ENCODE results near the gene SLC27A1. TPM values are rescaled to one million over a fixed set of nuclear protein-coding genes. Genes with fewer than 3 reads are reported as not detected.

Gene SLC27A1
- polyA plus RNA-seq, 4 donors: 10.7 to 24.7 (median 19.1) TPM

Other genes with a start within 250 kb of the SLC27A1 start
- gene OCEL1, start 244.3 kb upstream of the SLC27A1 start, polyA plus RNA-seq (ENCODE audit: insufficient read length in 4 of 4): 10 to 100 TPM; 18.6 to 25.7 (median 23.2) TPM
- 10 to 100 TPM; 35.1 to 64.1 (median 48.9) TPM for gene NR2F6, start 224.6 kb upstream of the SLC27A1 start, polyA plus RNA-seq (ENCODE audit: insufficient read length in 4 of 4)
- gene USHBP1, start 205.8 kb upstream of the SLC27A1 start, polyA plus RNA-seq (ENCODE audit: insufficient read length in 4 of 4): 1 to 10 TPM; 4.8 to 8.0 (median 7.6) TPM
- gene BABAM1, start 203.1 kb upstream of the SLC27A1 start, polyA plus RNA-seq (ENCODE audit: insufficient read length in 4 of 4): 100 to 1,000 TPM in 3 of 4 donors, 10 to 100 TPM in 1; 99.9 to 118 (median 108) TPM
- gene ANKLE1, start 188.6 kb upstream of the SLC27A1 start, polyA plus RNA-seq (ENCODE audit: insufficient read length in 4 of 4): 1 to 10 TPM in 2 of 4 donors, under 1 TPM in 2; 0.86 to 2.3 (median 1.3) TPM
- 10 to 100 TPM in 3 of 4 donors, 1 to 10 TPM in 1; 7.8 to 15.5 (median 12.6) TPM for gene ABHD8, start 167.1 kb upstream of the SLC27A1 start, polyA plus RNA-seq (ENCODE audit: insufficient read length in 4 of 4)
- 10 to 100 TPM; 48.5 to 77.6 (median 57.3) TPM for gene MRPL34, start 164.7 kb upstream of the SLC27A1 start, polyA plus RNA-seq (ENCODE audit: insufficient read length in 4 of 4)
- 10 to 100 TPM; 31.3 to 48.7 (median 42.8) TPM for gene DDA1, start 161.0 kb upstream of the SLC27A1 start, polyA plus RNA-seq (ENCODE audit: insufficient read length in 4 of 4)
- gene ANO8, start 135.7 kb upstream of the SLC27A1 start, polyA plus RNA-seq (ENCODE audit: insufficient read length in 4 of 4): 10 to 100 TPM in 3 of 4 donors, 1 to 10 TPM in 1; 8.3 to 21.1 (median 13.1) TPM
- 10 to 100 TPM; 15.7 to 37.9 (median 24.6) TPM for gene GTPBP3, start 133.0 kb upstream of the SLC27A1 start, polyA plus RNA-seq (ENCODE audit: insufficient read length in 4 of 4)
- 100 to 1,000 TPM; 162 to 238 (median 195) TPM for gene PLVAP, start 93.2 kb upstream of the SLC27A1 start, polyA plus RNA-seq (ENCODE audit: insufficient read length in 4 of 4)
- 1 to 10 TPM in 2 of 4 donors, under 1 TPM in 2; 0.83 to 6.2 (median 3.3) TPM for gene CCDC194, start 76.3 kb upstream of the SLC27A1 start, polyA plus RNA-seq (ENCODE audit: insufficient read length in 4 of 4)
- 100 to 1,000 TPM; 103 to 178 (median 119) TPM for gene BST2, start 64.9 kb upstream of the SLC27A1 start, polyA plus RNA-seq (ENCODE audit: insufficient read length in 4 of 4)
- gene MVB12A, start 50.5 kb upstream of the SLC27A1 start, polyA plus RNA-seq (ENCODE audit: insufficient read length in 4 of 4): 10 to 100 TPM; 53.2 to 97.6 (median 80.9) TPM
- 1 to 10 TPM; 2.4 to 3.9 (median 3.3) TPM for gene TMEM221, start 21.9 kb upstream of the SLC27A1 start, polyA plus RNA-seq (ENCODE audit: insufficient read length in 4 of 4)
- under 1 TPM in 2 of 4 donors, not detected in 2; 0.26 to 0.28 TPM for gene NXNL1, start 9.6 kb upstream of the SLC27A1 start, polyA plus RNA-seq (ENCODE audit: insufficient read length in 4 of 4)
- gene PGLS, start 41.1 kb downstream of the SLC27A1 start, polyA plus RNA-seq (ENCODE audit: insufficient read length in 4 of 4): 100 to 1,000 TPM in 1 of 4 donors, 10 to 100 TPM in 3; 57.6 to 100 (median 81.2) TPM
- gene COLGALT1, start 85.1 kb downstream of the SLC27A1 start, polyA plus RNA-seq (ENCODE audit: insufficient read length in 4 of 4): 10 to 100 TPM; 44.7 to 64.4 (median 52.7) TPM
- under 1 TPM; 0.16 to 0.38 (median 0.26) TPM for gene UNC13A, start 217.8 kb downstream of the SLC27A1 start, polyA plus RNA-seq (ENCODE audit: insufficient read length in 4 of 4)
- 10 to 100 TPM; 29.1 to 49.0 (median 40.0) TPM for gene MAP1S, start 249.0 kb downstream of the SLC27A1 start, polyA plus RNA-seq (ENCODE audit: insufficient read length in 4 of 4)